Skeletal muscle cell (primary cell): Measurements from ENCODE around the gene MRTFB.

Experiments
- DNase-seq: peaks from one replicate; pipeline ENCODE4 v3.0.0-alpha.2; 2010; ENCODE audit warnings: low read depth
- H3K4me3 ChIP-seq: 2 replicates; pipeline ENCODE4 v1.5.1; 2011; ENCODE audit warnings: low read depth, mild to moderate bottlenecking, control low read depth, low read length, moderate library complexity

MRTFB gene

GRCh38 chr16:14296663-14297062 lies 225.5 kb downstream of the MRTFB start:
- H3K4me3 ChIP-seq: no peak overlapping the region
- DNase-seq: no peak

- H3K4me3 ChIP-seq: no peak overlapping the region
Observed at GRCh38 chr16:14298374-14299122, 227.4 kb downstream of the MRTFB start.

GRCh38 chr16:14300705-14301168 lies 229.6 kb downstream of the MRTFB start:
- peak overlapping the region; percentile 63 for H3K4me3 ChIP-seq
- DNase-seq: peak; percentile 49

More at GRCh38 chr16:14298374-14299122, 227.4 kb downstream of the MRTFB start:
- DNase-seq: no peak

GRCh38 chr16:14301169-14302030 lies 230.3 kb downstream of the MRTFB start:
- DNase-seq: no peak
- H3K4me3 ChIP-seq: peak overlapping the region; percentile 63

GRCh38 chr16:14302031-14302398 lies 230.9 kb downstream of the MRTFB start:
- DNase-seq: peak; percentile 14
- H3K4me3 ChIP-seq: peak overlapping the region; percentile 73

GRCh38 chr16:14302399-14303181 lies 231.5 kb downstream of the MRTFB start:
- peak overlapping the region; percentile 73 for H3K4me3 ChIP-seq
- DNase-seq: no peak

- peak overlapping the region; percentile 73 for H3K4me3 ChIP-seq
- no peak for DNase-seq
Observed at GRCh38 chr16:14303182-14303618, 232.1 kb downstream of the MRTFB start.

GRCh38 chr16:14303639-14304394 lies 232.7 kb downstream of the MRTFB start:
- peak overlapping the region; percentile 73 for H3K4me3 ChIP-seq
- DNase-seq: no peak

GRCh38 chr16:14304891-14305460 lies 233.9 kb downstream of the MRTFB start:
- no peak overlapping the region for H3K4me3 ChIP-seq
- DNase-seq: no peak

GRCh38 chr16:14306485-14307058 lies 235.5 kb downstream of the MRTFB start:
- no peak overlapping the region for H3K4me3 ChIP-seq
- no peak for DNase-seq

GRCh38 chr16:14307059-14307526 lies 236.0 kb downstream of the MRTFB start:
- H3K4me3 ChIP-seq: no peak overlapping the region
- DNase-seq: no peak

- DNase-seq: no peak
- H3K4me3 ChIP-seq: no peak overlapping the region
Observed at GRCh38 chr16:14307527-14308367, 236.6 kb downstream of the MRTFB start.

GRCh38 chr16:14308368-14308723 lies 237.2 kb downstream of the MRTFB start:
- no peak for DNase-seq
- H3K4me3 ChIP-seq: no peak overlapping the region

- DNase-seq: no peak
- H3K4me3 ChIP-seq: no peak overlapping the region
Observed at GRCh38 chr16:14309001-14309886, 238.1 kb downstream of the MRTFB start.

GRCh38 chr16:14309906-14310305 lies 238.8 kb downstream of the MRTFB start:
- no peak overlapping the region for H3K4me3 ChIP-seq
- DNase-seq: no peak

GRCh38 chr16:14310519-14310991 lies 239.4 kb downstream of the MRTFB start:
- no peak overlapping the region for H3K4me3 ChIP-seq
- DNase-seq: peak; percentile 64
